B cell (primary cell): ENCODE results near the gene CDC42EP2. TPM values are rescaled to one million over a fixed set of nuclear protein-coding genes. Genes with fewer than 3 reads are reported as not detected.

Source experiments
- ATAC-seq: fragments of 200-7000 bp; cut with Tn5 transposase; one replicate; pipeline ENCODE4 v1.10.0; 2021; ENCODE audit warnings: low read depth, mild to moderate bottlenecking, moderate number of reproducible peaks, moderate library complexity
- CTCF ChIA-PET: fragments of 350-600 bp; sonication (Branson Sonifier 250); formaldehyde crosslinking; loops from one replicate; lab custom pipeline; 2021; ENCODE audit warnings: antibody characterized with exemption, inconsistent platforms; lab: Charles Lee
- POLR2A ChIA-PET: fragments of 350-600 bp; sonication (Branson Sonifier 250); formaldehyde crosslinking; loops from one replicate; lab custom pipeline; 2021; ENCODE audit warnings: antibody characterized with exemption; lab: Charles Lee
- DNase-seq: peaks from one replicate; pipeline ENCODE4 v3.0.0; 2013
- H2AFZ ChIP-seq: 2 replicates; pipeline ENCODE4 v1.6.1; 2012; ENCODE audit warnings: mild to moderate bottlenecking, low read depth, low read length; ENCODE audit not compliant: insufficient read depth, poor library complexity, severe bottlenecking
- H3K27ac ChIP-seq, 2 donors: 1 replicate in 1 of 2; 2 replicates in 1 of 2; pipeline ENCODE4 v1.5.1; 2012 to 2013; ENCODE audit warnings: low read length in 2 of 2, mild to moderate bottlenecking in 2 of 2, moderate library complexity in 1 of 2
- H3K27me3 ChIP-seq, 4 experiments: fragments of 200-600 bp in 1 of 4; sonication (generic) in 1 of 4; replicated peaks in 1 of 4; 1 replicate in 2 of 4; 2 replicates in 2 of 4; pipeline versions ENCODE4 v1.6.1 to v1.7.0; 2013 to 2016; ENCODE audit warnings: low read length in 3 of 4, mild to moderate bottlenecking in 2 of 4, mixed read lengths in 1 of 4, moderate library complexity in 1 of 4; ENCODE audit not compliant: insufficient read depth in 4 of 4, control insufficient read depth in 3 of 4; ENCODE audit errors: control extremely low read depth in 1 of 4
- H3K36me3 ChIP-seq, 2 experiments: replicated peaks in 1 of 2; 1 replicate in 1 of 2; 2 replicates in 1 of 2; pipeline versions ENCODE4 v1.6.1 to v1.7.1; 2013; ENCODE audit warnings: low read length in 1 of 2; ENCODE audit not compliant: insufficient read depth in 2 of 2, control insufficient read depth in 1 of 2; ENCODE audit errors: control extremely low read depth in 1 of 2, extremely low read depth in 1 of 2
- H3K4me1 ChIP-seq, 2 donors: fragments of 200-600 bp in 1 of 2; sonication (generic) in 1 of 2; 1 replicate in 1 of 2; 2 replicates in 1 of 2; pipeline versions ENCODE4 v1.5.1 to v1.6.1; 2013 to 2017; ENCODE audit warnings: low read length in 2 of 2; ENCODE audit not compliant: control insufficient read depth in 2 of 2, insufficient read depth in 2 of 2
- H3K4me2 ChIP-seq: replicated peaks from 2 replicates; pipeline ENCODE3; 2012; ENCODE audit warnings: mild to moderate bottlenecking, low read depth, low read length; ENCODE audit not compliant: poor library complexity, severe bottlenecking
- H3K4me3 ChIP-seq, 5 experiments: fragments of 200-600 bp in 1 of 5; sonication (generic) in 1 of 5; 1 replicate in 3 of 5; 2 replicates in 2 of 5; pipeline versions ENCODE4 v1.5.1 to v1.7.0; 2011 to 2016; ENCODE audit warnings: low read length in 4 of 5, mild to moderate bottlenecking in 4 of 5, low read depth in 2 of 5, control low read depth in 1 of 5, moderate library complexity in 1 of 5; ENCODE audit not compliant: insufficient read depth in 1 of 5; ENCODE audit errors: control extremely low read depth in 1 of 5, extremely low read depth in 1 of 5
- H3K79me2 ChIP-seq: fragments of 200-600 bp; sonication (generic); one replicate; pipeline ENCODE4 v1.6.0; 2016; ENCODE audit warnings: low read length; ENCODE audit not compliant: control insufficient read depth, insufficient read depth
- H3K9ac ChIP-seq: fragments of 200-600 bp; sonication (generic); 2 replicates; pipeline ENCODE4 v1.6.1; 2017; ENCODE audit warnings: mild to moderate bottlenecking, low read length, moderate library complexity
- H3K9me3 ChIP-seq, 3 donors: one replicate each; pipeline versions ENCODE4 v1.6.1 to v1.7.1; 2013; ENCODE audit warnings: low read length in 2 of 3; ENCODE audit not compliant: control insufficient read depth in 2 of 3, insufficient read depth in 1 of 3; ENCODE audit errors: control extremely low read depth in 1 of 3
- H4K20me1 ChIP-seq: 2 replicates; pipeline ENCODE4 v1.6.0; 2012; ENCODE audit warnings: mild to moderate bottlenecking, low read length; ENCODE audit not compliant: insufficient read depth, control insufficient read depth, poor library complexity, severe bottlenecking
- H3K27ac Mint-ChIP-seq: one replicate; pipeline ENCODE4 v1.8.0; 2021; ENCODE audit warnings: mixed read lengths
- H3K27me3 Mint-ChIP-seq: one replicate; pipeline ENCODE4 v1.8.0; 2021; ENCODE audit warnings: mixed read lengths
- H3K4me1 Mint-ChIP-seq: one replicate; pipeline ENCODE4 v1.8.0; 2021; ENCODE audit warnings: mixed read lengths
- H3K4me3 Mint-ChIP-seq: one replicate; pipeline ENCODE4 v1.8.0; 2021; ENCODE audit warnings: mixed read lengths
- H3K9me3 Mint-ChIP-seq: one replicate; pipeline ENCODE4 v1.8.0; 2022; ENCODE audit warnings: mixed read lengths; ENCODE audit not compliant: insufficient read depth
- EZH2 ChIP-seq: IDR thresholded peaks from 2 replicates; pipeline ENCODE4 v1.6.1; 2012; ENCODE audit warnings: borderline replicate concordance, low read depth, mild to moderate bottlenecking, moderate library complexity, low read length; ENCODE audit not compliant: insufficient read depth, poor library complexity, severe bottlenecking
- WGBS: methylation state at CpG from one replicate; pipeline ENCODE4 v1.1.5; 2013; ENCODE audit warnings: missing lambda C conversion rate; ENCODE audit not compliant: insufficient coverage; 5-methylcytosine and 5-hydroxymethylcytosine counted together
- intact Hi-C: fragments of 100-400 bp; cut with micrococcal nuclease; formaldehyde crosslinking; loops from one replicate; pipeline ENCODE4 v1.10.0; 2022
- polyA plus RNA-seq: library from polyadenylated mRNA; depleted of rRNA; stranded (reverse); fragments of >200 nt; gene quantifications from 2 replicates; pipeline ENCODE4 v1.2.3, GENCODE V29; 2012
- total RNA-seq, 2 donors: library from RNA; stranded (reverse); fragments of 120-200 nt in 1 of 2; gene quantifications; 1 replicate in 1 of 2; 2 replicates in 1 of 2; pipeline versions ENCODE4 v1.2.3 to v1.2.4, GENCODE V29; 2013 to 2022
- TF ChIP-seq, protein P1 (sequence below): fragments of 200-600 bp; IDR thresholded peaks from one replicate; pipeline ENCODE4 v1.8.0; 2022; ENCODE audit warnings: antibody characterized with exemption, mild to moderate bottlenecking

Gene CDC42EP2
- total and polyA plus RNA-seq, 2 donors (not counting 1 experiment from before 2014, with no cell fraction given), result 0.69 to 1.1 TPM

DNA sequence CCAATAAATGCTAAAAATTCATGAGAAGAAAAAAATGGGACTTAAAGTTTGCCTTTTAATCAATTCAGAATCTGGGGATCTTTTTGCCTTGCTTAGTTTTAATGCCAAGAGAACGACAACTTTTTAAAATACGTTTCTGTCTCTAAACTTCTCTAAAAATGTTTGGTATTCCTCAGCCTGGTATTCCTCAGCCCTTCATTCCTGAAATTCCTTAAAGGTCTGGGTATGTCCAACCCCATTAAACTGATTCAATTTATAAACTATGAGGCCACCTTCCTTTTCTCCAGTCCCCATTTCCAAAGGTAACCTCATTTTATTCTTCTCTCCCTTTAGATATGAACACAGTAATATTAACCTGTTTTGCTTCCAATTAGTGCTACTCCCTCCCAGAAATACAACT, 36.3 kb upstream of the CDC42EP2 start:
- no peak overlapping the region for H3K9ac ChIP-seq
- ATAC-seq (no peak), DNase-seq (no peak)
- Mint-ChIP-seq H3K4me3 (no peak overlapping the region), H3K27ac (no peak overlapping the region), H3K27me3 (no peaks in the 10 kb centered on the region), H3K4me1 (no peaks in the 10 kb centered on the region), H3K9me3 (no peaks in the 10 kb centered on the region)
- no peaks in the 10 kb centered on the region for H3K9me3 ChIP-seq
- no peaks in the 10 kb centered on the region for H3K27me3 ChIP-seq
- H3K36me3 ChIP-seq, result peaks cover 4 to 58% of the 10 kb centered on the region in 2 experiments
- no peaks in the 10 kb centered on the region for H3K79me2 ChIP-seq
- H3K4me3 ChIP-seq, result no peak overlapping the region
- TF ChIP-seq, protein P1, sequence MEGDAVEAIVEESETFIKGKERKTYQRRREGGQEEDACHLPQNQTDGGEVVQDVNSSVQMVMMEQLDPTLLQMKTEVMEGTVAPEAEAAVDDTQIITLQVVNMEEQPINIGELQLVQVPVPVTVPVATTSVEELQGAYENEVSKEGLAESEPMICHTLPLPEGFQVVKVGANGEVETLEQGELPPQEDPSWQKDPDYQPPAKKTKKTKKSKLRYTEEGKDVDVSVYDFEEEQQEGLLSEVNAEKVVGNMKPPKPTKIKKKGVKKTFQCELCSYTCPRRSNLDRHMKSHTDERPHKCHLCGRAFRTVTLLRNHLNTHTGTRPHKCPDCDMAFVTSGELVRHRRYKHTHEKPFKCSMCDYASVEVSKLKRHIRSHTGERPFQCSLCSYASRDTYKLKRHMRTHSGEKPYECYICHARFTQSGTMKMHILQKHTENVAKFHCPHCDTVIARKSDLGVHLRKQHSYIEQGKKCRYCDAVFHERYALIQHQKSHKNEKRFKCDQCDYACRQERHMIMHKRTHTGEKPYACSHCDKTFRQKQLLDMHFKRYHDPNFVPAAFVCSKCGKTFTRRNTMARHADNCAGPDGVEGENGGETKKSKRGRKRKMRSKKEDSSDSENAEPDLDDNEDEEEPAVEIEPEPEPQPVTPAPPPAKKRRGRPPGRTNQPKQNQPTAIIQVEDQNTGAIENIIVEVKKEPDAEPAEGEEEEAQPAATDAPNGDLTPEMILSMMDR, result no peak
- TF ChIP-seq EZH2, result no peak
- 100% methylated on average over 2 of the region's 2 CpGs for whole genome bisulfite sequencing
- intact Hi-C loops, result no loop called here
- CTCF ChIA-PET, result interaction anchor here (1.1 to 6.0 kb wide), 5 partner anchors 12 to 51 kb away, joined by 3 to 86 read pairs (median 15); partner anchors contain the start of gene CDC42EP2
- POLR2A ChIA-PET, result no interaction called here
- no peak overlapping the region for H3K4me2 ChIP-seq
- H3K4me1 ChIP-seq, result peaks cover 0 to 5% of the 10 kb centered on the region in 2 donors
- H2AFZ ChIP-seq, result no peak overlapping the region
- H4K20me1 ChIP-seq, result no peaks in the 10 kb centered on the region
- H3K27ac ChIP-seq, result no peak overlapping the region

DNA sequence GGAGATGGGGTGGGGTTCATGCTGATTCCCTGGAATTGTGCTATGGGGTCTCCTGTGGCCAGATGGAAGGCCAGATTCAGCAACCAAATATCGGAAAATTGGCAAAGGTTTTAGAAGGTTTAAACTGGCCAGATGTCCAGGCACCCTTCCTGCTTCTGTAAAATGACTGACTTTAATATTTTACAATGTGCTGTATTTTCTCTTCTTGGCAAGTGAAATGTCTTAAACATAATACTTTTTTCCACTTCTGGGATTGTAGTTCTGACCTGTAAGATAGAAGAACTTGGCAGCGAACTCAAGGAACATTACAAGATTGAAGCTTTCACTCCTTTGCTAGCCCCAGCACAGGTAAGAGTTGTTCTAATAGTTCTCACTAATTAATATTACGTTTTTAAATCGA, 35.4 kb upstream of the CDC42EP2 start:
- intact Hi-C loops, result no loop called here
- Histone ChIP-seq H3K4me2 (no peak overlapping the region), H3K27ac (no peak overlapping the region), H4K20me1 (no peaks in the 10 kb centered on the region), H3K36me3 (peaks cover 4 to 58% of the 10 kb centered on the region in 2 experiments), H3K4me1 (peaks cover 0 to 5% of the 10 kb centered on the region in 2 donors), H3K9me3 (no peaks in the 10 kb centered on the region), H3K9ac (no peak overlapping the region), H3K79me2 (no peaks in the 10 kb centered on the region), H3K27me3 (no peaks in the 10 kb centered on the region), H3K4me3 (no peak overlapping the region), H2AFZ (no peak overlapping the region)
- DNase-seq (no peak), ATAC-seq (no peak)
- Mint-ChIP-seq H3K4me1 (no peaks in the 10 kb centered on the region), H3K27ac (no peak overlapping the region), H3K27me3 (no peaks in the 10 kb centered on the region), H3K4me3 (no peak overlapping the region), H3K9me3 (no peaks in the 10 kb centered on the region)
- TF ChIP-seq EZH2, result no peak
- TF ChIP-seq, protein P1, result no peak
- ChIA-PET POLR2A (no interaction called here), CTCF (interaction anchor here (0.6 to 5.1 kb wide), 4 partner anchors 13 to 695 kb away, joined by 3 to 33 read pairs (median 5); no protein-coding TSS in a partner anchor)
- WGBS, result 93% methylated on average over 2 of the region's 4 CpGs
